Sigmoid colon (tissue), 7 donors: ENCODE results near the gene DERA. TPM values are rescaled to one million over a fixed set of nuclear protein-coding genes. Genes with fewer than 3 reads are reported as not detected.

Experiments used
- polyA plus RNA-seq, 3 donors: library from polyadenylated mRNA; stranded (reverse); fragments of 200-250 nt; gene quantifications; one replicate each; pipeline ENCODE4 v1.2.3, GENCODE V29; 2013
- total RNA-seq, 4 donors: library from RNA; depleted of rRNA; stranded (reverse); fragments of >200 nt; gene quantifications; one replicate each; pipeline ENCODE4 v1.1.0, GENCODE V29; 2016
- donor health status: healthy with polysubstance abuse.
- donor health status: Bipolar disorder and iron deficiency.
- donor health status: healthy.

DERA gene
- total and polyA plus RNA-seq, 7 donors = 26.6 to 106 (median 46.4) TPM

Other genes starting within 250 kb of the DERA start
- 100 to 1,000 TPM; 108 to 132 (median 119) TPM for gene EPS8, start 121.9 kb upstream of the DERA start, total RNA-seq
- 10 to 100 TPM; 47.7 to 97.8 (median 65.5) TPM for gene EPS8, start 121.9 kb upstream of the DERA start, polyA plus RNA-seq
- 10 to 100 TPM; 52.8 to 68.5 (median 63.0) TPM for gene STRAP, start 28.9 kb upstream of the DERA start, total RNA-seq
- 100 to 1,000 TPM in 1 of 3 donors, 10 to 100 TPM in 2; 75.7 to 109 (median 87.1) TPM for gene STRAP, start 28.9 kb upstream of the DERA start, polyA plus RNA-seq